ENCODE data around the gene WDR86.

- TF ChIP-seq CSDC2 (CRISPR knock-in tag; IDR thresholded peaks at IDR 0.05): no peak
- no peak for TF ChIP-seq ARNTL (CRISPR knock-in tag; IDR thresholded peaks at IDR 0.05; ENCODE audit: borderline replicate concordance, low read depth)
- no peak for TF ChIP-seq CSRNP3 (CRISPR knock-in tag; IDR thresholded peaks at IDR 0.05)
- no peak for TF ChIP-seq SNAI2 (CRISPR knock-in tag; IDR thresholded peaks at IDR 0.05)
- no peak for TF ChIP-seq RARB (CRISPR knock-in tag; IDR thresholded peaks at IDR 0.05)
- TF ChIP-seq ZC3H10 (CRISPR knock-in tag; IDR thresholded peaks at IDR 0.05): no peak
- TF ChIP-seq PATZ1 (CRISPR knock-in tag; IDR thresholded peaks at IDR 0.05; ENCODE audit: borderline replicate concordance): no peak
- TF ChIP-seq OSR1 (CRISPR knock-in tag; IDR thresholded peaks at IDR 0.05): no peak
- TF ChIP-seq TCF4 (CRISPR knock-in tag; IDR thresholded peaks at IDR 0.05; ENCODE audit: borderline replicate concordance): no peak
- no peak for TF ChIP-seq POU6F1 (CRISPR knock-in tag; IDR thresholded peaks at IDR 0.05; ENCODE audit: borderline replicate concordance, low read depth)
- no peak for TF ChIP-seq ZFP30 (CRISPR knock-in tag; IDR thresholded peaks at IDR 0.05)
- TF ChIP-seq CREB5 (CRISPR knock-in tag; IDR thresholded peaks at IDR 0.05; ENCODE audit: low read depth): no peak
- no peak for TF ChIP-seq TOX (CRISPR knock-in tag; IDR thresholded peaks at IDR 0.05; ENCODE audit: borderline replicate concordance)
- TF ChIP-seq ISL1 (CRISPR knock-in tag; IDR thresholded peaks at IDR 0.05): no peak
Measured at GRCh38 chr7:151378496-151379192, 31.2 kb downstream of the WDR86 start.

All from SK-N-SH treated with all-trans-retinoic acid at 6 μM for 48 hours (cell line).